ENCODE measurements around the gene SLC44A4. TPM values are rescaled to one million over a fixed set of nuclear protein-coding genes. Genes with fewer than 3 reads are reported as not detected.
A peak's percentile ranks its signal among the peaks of the same experiment; 100 is the strongest.

SLC44A4 gene
- total and polyA plus RNA-seq, 9 of the 15 experiments (the other 6 are each of a cell fraction or from before 2014, with no cell fraction given): 7.9 to 18.6 (median 11.2) TPM

DNA sequence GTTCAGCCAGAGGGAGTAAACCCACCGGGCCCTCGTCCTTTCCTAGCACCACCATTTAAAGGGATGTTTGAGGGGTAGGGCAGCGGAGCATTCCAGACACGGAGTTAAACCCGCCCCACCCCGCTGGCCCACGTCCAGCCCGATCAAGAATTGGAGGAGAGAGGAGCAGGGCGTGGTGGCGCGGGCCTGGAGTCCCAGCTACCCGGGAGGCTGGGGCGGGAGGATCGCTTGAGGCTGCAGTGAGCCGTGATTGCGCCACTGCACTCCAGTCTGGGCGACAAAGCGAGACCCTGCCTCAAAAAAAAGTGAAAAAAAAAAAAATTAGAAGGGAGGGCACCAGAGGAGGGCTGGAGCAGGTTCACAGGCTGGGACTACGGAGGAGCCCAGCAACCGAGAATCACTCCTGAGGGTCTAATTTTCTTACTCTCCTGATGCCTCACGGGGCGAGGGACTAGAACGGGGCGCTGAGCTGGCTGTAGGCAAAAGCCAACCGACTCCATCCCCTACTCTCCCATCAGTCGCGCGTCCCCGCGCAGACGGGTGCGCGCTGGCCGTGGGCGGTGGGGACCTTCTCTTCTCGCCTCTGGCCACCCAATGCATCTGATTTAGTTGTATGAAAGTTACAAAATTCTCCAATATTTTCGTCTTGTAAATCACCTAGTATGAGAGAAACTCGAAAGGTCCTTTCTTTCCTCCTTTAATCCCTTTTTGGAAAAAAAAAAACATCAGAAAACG, 57.3 kb downstream of the SLC44A4 start (continued):
- 0 out of 2 replicates have a peak, but pooled peaks have one; percentile 52 for TF ChIP-seq CREM (IDR thresholded peaks at IDR 0.05; ENCODE audit: low read depth)
- no peak for TF ChIP-seq EP400 (IDR thresholded peaks at IDR 0.05)
- TF ChIP-seq, protein P1, sequence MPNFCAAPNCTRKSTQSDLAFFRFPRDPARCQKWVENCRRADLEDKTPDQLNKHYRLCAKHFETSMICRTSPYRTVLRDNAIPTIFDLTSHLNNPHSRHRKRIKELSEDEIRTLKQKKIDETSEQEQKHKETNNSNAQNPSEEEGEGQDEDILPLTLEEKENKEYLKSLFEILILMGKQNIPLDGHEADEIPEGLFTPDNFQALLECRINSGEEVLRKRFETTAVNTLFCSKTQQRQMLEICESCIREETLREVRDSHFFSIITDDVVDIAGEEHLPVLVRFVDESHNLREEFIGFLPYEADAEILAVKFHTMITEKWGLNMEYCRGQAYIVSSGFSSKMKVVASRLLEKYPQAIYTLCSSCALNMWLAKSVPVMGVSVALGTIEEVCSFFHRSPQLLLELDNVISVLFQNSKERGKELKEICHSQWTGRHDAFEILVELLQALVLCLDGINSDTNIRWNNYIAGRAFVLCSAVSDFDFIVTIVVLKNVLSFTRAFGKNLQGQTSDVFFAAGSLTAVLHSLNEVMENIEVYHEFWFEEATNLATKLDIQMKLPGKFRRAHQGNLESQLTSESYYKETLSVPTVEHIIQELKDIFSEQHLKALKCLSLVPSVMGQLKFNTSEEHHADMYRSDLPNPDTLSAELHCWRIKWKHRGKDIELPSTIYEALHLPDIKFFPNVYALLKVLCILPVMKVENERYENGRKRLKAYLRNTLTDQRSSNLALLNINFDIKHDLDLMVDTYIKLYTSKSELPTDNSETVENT (CRISPR knock-in tag; IDR thresholded peaks at IDR 0.05): 0 out of 2 replicates have a peak, but pooled peaks have one; percentile 38
- peak; percentile 60 for TF ChIP-seq LCOR (CRISPR knock-in tag; IDR thresholded peaks at IDR 0.05)
- peak; percentile 53; the same call in 1 of the 2 replicates for TF ChIP-seq KLF13 (tag; IDR thresholded peaks at IDR 0.05; ENCODE audit: borderline replicate concordance, low read depth)
- peak; percentile 2 for TF ChIP-seq TEAD4 (IDR thresholded peaks at IDR 0.05; ENCODE audit: low read length)
- no peak for TF ChIP-seq TEAD4 (CRISPR knock-in tag; IDR thresholded peaks at IDR 0.05; ENCODE audit: borderline replicate concordance)
- TF ChIP-seq TRIM28 (IDR thresholded peaks at IDR 0.05): peak; percentile 98
- TF ChIP-seq CREB1 (IDR thresholded peaks at IDR 0.05): 0 out of 2 replicates have a peak, but pooled peaks have one; percentile 8
- TF ChIP-seq CREB1 (CRISPR knock-in tag; IDR thresholded peaks at IDR 0.05): no peak
- TF ChIP-seq, protein P2, sequence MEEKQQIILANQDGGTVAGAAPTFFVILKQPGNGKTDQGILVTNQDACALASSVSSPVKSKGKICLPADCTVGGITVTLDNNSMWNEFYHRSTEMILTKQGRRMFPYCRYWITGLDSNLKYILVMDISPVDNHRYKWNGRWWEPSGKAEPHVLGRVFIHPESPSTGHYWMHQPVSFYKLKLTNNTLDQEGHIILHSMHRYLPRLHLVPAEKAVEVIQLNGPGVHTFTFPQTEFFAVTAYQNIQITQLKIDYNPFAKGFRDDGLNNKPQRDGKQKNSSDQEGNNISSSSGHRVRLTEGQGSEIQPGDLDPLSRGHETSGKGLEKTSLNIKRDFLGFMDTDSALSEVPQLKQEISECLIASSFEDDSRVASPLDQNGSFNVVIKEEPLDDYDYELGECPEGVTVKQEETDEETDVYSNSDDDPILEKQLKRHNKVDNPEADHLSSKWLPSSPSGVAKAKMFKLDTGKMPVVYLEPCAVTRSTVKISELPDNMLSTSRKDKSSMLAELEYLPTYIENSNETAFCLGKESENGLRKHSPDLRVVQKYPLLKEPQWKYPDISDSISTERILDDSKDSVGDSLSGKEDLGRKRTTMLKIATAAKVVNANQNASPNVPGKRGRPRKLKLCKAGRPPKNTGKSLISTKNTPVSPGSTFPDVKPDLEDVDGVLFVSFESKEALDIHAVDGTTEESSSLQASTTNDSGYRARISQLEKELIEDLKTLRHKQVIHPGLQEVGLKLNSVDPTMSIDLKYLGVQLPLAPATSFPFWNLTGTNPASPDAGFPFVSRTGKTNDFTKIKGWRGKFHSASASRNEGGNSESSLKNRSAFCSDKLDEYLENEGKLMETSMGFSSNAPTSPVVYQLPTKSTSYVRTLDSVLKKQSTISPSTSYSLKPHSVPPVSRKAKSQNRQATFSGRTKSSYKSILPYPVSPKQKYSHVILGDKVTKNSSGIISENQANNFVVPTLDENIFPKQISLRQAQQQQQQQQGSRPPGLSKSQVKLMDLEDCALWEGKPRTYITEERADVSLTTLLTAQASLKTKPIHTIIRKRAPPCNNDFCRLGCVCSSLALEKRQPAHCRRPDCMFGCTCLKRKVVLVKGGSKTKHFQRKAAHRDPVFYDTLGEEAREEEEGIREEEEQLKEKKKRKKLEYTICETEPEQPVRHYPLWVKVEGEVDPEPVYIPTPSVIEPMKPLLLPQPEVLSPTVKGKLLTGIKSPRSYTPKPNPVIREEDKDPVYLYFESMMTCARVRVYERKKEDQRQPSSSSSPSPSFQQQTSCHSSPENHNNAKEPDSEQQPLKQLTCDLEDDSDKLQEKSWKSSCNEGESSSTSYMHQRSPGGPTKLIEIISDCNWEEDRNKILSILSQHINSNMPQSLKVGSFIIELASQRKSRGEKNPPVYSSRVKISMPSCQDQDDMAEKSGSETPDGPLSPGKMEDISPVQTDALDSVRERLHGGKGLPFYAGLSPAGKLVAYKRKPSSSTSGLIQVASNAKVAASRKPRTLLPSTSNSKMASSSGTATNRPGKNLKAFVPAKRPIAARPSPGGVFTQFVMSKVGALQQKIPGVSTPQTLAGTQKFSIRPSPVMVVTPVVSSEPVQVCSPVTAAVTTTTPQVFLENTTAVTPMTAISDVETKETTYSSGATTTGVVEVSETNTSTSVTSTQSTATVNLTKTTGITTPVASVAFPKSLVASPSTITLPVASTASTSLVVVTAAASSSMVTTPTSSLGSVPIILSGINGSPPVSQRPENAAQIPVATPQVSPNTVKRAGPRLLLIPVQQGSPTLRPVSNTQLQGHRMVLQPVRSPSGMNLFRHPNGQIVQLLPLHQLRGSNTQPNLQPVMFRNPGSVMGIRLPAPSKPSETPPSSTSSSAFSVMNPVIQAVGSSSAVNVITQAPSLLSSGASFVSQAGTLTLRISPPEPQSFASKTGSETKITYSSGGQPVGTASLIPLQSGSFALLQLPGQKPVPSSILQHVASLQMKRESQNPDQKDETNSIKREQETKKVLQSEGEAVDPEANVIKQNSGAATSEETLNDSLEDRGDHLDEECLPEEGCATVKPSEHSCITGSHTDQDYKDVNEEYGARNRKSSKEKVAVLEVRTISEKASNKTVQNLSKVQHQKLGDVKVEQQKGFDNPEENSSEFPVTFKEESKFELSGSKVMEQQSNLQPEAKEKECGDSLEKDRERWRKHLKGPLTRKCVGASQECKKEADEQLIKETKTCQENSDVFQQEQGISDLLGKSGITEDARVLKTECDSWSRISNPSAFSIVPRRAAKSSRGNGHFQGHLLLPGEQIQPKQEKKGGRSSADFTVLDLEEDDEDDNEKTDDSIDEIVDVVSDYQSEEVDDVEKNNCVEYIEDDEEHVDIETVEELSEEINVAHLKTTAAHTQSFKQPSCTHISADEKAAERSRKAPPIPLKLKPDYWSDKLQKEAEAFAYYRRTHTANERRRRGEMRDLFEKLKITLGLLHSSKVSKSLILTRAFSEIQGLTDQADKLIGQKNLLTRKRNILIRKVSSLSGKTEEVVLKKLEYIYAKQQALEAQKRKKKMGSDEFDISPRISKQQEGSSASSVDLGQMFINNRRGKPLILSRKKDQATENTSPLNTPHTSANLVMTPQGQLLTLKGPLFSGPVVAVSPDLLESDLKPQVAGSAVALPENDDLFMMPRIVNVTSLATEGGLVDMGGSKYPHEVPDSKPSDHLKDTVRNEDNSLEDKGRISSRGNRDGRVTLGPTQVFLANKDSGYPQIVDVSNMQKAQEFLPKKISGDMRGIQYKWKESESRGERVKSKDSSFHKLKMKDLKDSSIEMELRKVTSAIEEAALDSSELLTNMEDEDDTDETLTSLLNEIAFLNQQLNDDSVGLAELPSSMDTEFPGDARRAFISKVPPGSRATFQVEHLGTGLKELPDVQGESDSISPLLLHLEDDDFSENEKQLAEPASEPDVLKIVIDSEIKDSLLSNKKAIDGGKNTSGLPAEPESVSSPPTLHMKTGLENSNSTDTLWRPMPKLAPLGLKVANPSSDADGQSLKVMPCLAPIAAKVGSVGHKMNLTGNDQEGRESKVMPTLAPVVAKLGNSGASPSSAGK (IDR thresholded peaks at IDR 0.05): no peak
- TF ChIP-seq, protein P3, sequence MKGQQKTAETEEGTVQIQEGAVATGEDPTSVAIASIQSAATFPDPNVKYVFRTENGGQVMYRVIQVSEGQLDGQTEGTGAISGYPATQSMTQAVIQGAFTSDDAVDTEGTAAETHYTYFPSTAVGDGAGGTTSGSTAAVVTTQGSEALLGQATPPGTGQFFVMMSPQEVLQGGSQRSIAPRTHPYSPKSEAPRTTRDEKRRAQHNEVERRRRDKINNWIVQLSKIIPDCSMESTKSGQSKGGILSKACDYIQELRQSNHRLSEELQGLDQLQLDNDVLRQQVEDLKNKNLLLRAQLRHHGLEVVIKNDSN (CRISPR knock-in tag; IDR thresholded peaks at IDR 0.05): peak; percentile 38
